Stimulated activated CD8-positive, alpha-beta memory T cell treated with anti-CD3 and anti-CD28 coated beads, Interleukin-4, amount 100 ng/mL, for 1 hour (primary cell): ENCODE measurements around the gene GRSF1.
A peak's percentile ranks its signal among the peaks of the same experiment; 100 is the strongest.
"Not testable (repeated sequence)": the region's sequence is repeated elsewhere in the genome, so short reads cannot be mapped to it uniquely, and the experiment has no call there.

Source experiments
- DNase-seq, 2 donors: peaks; one replicate each; pipeline ENCODE4 v3.0.0-alpha.2; 2020; ENCODE audit warnings: low read depth in 2 of 2, low spot score in 1 of 2

Gene GRSF1, protein sequence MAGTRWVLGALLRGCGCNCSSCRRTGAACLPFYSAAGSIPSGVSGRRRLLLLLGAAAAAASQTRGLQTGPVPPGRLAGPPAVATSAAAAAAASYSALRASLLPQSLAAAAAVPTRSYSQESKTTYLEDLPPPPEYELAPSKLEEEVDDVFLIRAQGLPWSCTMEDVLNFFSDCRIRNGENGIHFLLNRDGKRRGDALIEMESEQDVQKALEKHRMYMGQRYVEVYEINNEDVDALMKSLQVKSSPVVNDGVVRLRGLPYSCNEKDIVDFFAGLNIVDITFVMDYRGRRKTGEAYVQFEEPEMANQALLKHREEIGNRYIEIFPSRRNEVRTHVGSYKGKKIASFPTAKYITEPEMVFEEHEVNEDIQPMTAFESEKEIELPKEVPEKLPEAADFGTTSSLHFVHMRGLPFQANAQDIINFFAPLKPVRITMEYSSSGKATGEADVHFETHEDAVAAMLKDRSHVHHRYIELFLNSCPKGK

DNA sequence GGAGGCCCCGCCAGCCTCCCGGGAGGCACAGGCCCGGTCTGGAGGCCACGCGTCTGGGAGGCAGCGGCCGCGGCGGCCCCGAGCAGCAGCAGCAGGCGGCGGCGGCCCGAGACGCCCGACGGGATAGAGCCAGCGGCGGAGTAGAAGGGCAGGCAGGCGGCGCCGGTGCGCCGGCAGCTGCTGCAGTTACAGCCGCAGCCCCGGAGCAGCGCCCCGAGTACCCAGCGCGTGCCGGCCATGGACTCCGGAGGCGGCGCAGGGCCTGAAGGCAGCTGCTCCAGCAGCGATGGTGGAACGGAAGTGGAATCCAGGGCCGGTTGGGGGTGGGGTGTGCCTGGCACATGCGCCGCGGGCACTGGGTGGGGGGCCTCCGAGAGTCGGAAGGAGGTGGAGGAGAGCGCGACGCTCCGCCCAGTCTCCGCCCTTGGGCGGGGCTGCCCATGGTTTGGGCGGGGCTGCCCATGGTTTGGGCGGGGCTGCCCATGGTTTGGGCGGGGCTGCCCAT is at the start of gene GRSF1:
TSS of gene GRSF1 (minus strand) at position 302 of the 505 bp plus-strand sequence. CDS start at position 239, 63 bp downstream.
- peak; percentile 82 to 92 for DNase-seq

DNA sequence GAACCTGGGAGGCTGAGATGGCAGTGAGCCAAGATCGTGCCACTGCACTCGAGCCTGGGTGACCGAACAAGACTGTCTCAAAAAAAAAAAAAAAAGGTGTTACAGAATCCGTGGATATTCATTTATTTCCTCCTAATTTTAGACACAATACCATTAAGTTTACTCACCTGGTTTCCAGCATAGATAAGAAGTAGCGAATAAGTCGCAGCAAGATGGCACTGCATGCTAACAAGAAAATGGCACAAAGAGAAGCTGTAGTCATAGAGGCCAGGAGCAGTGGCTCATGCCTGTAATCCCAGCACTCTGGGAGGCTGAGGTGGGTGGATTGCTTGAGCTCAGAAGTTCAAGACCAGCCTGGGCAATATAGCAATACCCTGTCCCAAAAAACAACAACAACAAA is 45.5 kb upstream of the GRSF1 start:
- no peak for DNase-seq

DNA sequence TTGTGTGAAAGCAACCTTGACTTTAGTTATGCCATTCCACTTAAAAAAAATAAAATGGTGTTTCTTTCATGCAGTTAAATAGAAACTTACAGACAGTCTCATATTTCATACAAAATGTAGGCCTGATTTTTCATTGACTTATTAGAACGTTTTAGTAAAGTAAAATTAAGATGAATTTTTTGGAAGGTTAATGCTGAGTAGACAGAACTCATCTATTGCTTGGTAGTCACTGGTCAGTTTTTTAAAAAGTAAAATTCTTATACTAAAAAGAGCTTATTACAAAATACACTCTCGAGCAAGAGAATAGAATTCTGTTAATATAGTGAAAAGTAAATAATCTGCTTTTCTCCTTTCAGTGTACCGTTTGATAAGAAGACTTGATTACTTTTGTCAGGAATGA is 41.0 kb upstream of the GRSF1 start:
- no peak for DNase-seq

DNA sequence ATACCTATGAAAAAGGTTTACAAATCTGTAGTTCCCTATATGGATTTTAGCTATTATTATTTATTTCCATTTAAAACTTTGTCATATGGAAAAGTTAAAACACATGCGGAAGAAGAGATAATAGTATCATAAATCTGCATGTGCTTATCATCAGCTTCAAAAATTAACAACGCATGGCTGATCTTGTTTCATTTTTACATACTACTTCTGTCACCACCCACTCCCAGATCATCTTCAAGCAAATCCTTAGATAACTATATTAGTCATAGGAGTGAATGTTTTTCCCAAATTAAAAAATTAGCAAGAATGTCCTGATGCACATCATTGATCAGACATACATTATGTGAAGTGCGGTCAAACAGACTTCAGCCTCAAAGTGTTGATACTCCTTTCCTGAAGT is 37.9 kb upstream of the GRSF1 start:
- DNase-seq, result no peak

DNA sequence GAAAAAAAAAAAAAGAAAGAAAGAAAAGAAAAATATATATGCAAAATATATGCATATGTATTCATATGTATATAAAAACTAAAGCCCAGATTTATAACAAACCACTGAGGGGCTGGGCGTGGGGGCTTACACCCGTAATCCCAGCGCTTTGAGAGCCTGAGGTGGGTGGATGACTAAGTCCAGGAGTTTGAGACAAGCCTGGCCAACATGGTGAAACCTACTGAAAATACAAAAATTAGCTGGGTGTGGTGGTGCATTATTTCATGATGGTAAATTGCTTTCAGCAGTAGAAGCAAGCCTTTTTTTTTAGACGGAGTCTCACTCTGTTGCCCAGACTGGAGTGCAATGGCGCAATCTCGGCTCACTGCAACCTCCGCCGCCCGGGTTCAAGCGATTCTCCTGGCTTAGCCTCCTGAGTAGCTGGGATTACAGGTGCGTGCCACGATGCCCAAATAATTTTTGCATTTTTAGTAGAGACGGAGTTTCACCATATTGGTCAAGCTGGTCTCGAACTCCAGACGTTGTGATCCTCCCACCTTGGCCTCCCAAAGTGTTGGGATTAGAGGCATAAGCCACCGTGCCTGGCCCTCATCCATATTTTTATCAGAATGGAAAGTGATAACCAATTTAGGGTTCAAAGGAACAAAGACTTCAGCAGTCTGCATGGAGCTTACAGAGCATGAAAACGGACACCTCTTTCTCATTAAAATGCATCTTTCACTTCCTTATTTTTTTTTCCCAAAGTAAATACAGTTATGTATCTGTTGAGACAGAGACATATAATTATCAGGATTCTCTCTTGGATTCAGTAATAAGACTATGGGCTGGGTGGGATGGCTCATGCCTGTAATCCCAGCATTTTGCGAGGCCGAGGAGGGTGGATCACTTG is 34.8 kb upstream of the GRSF1 start:
- DNase-seq, result no peak

DNA sequence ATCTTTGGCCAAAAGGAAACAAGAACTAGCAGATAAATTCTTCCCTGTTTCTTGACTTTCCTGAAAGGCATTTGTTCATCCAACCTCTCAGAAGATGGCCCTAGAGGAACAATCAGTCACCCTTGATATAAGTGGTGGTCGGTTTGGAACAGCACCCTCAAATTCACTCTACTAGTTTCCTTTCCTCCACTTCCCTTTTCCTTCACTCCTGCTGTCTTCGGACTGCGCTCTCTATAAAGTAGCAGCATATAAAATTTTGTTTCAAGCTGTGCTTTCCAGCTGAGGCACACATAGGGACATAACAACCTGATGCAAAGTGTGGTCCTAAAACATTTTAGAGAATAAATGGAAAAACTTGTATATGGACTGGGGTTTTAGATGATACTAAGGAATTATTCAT is 33.5 kb upstream of the GRSF1 start:
- no peak for DNase-seq

DNA sequence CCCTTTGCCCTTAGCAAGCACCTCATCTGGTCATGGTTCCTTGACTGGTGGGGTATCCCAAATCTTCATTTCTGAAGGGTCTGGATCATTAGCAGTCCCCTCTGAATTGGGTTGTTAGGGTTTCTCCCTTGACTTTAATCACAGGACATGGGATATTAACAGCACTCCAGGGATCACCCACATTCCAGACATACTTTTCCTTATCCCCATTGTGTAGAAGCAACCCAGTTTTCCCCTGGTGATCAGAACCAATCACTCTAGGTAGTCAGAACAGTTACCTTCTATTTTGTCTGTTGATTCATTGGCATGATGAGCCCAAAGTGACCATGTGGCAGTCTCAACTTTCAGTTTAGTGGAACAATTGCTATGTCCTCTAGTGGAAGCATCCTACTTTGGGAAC is 29.1 kb upstream of the GRSF1 start:
- no peak for DNase-seq

DNA sequence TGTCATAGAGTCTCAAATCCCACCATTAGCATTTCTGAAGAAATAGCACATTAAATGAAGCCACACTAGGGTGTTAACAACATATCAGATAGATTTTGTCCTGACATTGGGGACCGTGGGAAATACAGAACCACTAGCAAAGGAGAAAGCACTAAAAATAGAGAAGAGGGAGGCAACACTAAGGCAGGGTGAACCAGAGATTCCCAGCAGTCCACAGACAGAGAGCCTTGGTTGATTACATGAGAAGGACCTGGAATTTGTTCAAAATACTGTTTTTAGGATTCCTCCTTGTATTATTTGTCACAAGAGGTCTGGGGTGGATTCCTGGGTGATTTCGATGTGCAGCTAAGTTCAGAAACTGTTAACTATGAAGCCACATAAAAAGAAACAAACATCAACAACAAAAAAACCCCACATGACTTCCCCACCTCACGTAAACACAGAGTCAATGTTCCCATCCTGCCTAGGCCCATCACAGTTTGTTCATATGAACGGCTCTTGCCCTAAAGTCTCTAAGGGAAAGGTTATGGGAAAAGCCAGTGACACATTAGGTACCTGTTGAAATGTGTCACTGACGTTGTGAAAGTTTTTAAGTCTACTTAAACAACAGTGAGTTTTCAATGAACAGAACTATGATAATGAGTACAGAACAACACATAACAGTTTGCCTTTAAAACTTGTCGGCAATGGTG is 23.6 kb upstream of the GRSF1 start:
- DNase-seq, result no peak

DNA sequence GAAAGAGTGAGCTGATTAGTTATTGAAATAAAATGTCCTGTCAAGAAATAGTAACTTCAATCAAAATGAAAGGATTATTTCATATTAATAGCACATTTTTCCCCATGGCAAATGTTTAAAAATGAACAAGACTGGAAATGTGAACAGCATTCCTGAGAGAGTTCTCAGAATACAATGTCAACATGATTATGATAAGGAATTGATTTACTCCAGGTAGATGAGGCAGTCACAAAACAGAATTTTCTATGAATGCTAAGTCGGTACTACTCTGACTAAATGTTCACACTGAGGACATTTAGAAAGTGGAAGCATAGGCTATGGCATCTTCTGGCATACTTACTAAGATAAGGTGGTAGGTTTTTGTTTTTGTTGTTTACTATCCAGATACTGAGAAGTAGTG is 19.4 kb upstream of the GRSF1 start:
- DNase-seq, result no peak

DNA sequence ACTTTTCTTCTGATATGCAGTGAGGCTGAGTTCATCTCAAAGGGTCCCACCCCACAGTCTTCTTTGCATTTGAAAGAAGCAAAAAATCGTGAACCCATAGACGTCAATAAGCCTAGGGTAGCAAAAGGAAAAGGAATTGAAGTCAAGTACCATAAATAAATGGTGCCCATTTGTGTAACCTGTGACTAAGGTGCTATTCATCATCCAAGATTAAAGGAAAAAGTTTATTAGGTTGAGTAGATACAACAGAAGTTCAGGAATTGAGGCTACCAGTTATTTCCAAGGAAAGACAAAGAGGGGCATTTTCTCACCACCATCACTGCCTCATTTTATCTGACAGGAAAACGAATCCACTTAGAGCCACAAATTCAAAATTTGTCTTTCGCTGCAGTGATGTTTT is 18.8 kb upstream of the GRSF1 start:
- DNase-seq, result no peak

DNA sequence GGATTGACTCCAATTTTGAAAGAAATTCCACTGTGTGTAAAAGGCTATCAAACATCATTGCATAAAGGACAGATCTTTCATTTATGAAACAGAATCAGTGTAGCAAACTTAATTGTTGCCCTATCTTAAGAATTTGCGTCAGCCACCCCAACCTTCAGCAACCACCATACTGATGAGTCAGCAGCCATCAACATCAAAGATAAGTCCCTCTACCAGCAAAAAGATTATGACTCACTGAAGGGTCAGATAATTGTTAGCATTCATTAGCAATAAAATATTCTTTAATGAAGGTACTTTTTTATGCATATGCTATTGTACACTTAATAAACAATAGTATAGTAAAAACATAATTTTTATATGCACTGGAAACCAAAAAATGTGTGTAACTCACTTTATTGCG is 15.8 kb upstream of the GRSF1 start:
- no peak for DNase-seq

DNA sequence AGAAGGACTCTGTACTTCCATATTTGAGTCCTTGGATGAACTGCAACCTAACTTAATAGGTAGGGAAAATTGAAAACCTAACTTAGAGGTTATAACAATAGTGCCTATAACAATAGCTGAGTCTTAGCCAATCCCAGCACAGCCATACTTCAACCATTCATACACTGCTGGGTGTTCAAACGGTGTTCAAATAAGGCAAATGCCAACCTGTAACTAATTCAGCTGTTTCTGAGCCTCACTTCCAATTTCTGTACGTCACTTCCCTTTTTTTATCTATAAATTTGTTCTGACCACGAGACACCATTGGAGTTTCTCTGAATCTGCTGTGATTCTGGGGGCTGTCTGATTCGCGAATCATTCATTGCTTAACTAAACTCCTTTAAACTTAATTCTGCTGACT is 9.6 kb upstream of the GRSF1 start:
- no peak for DNase-seq

DNA sequence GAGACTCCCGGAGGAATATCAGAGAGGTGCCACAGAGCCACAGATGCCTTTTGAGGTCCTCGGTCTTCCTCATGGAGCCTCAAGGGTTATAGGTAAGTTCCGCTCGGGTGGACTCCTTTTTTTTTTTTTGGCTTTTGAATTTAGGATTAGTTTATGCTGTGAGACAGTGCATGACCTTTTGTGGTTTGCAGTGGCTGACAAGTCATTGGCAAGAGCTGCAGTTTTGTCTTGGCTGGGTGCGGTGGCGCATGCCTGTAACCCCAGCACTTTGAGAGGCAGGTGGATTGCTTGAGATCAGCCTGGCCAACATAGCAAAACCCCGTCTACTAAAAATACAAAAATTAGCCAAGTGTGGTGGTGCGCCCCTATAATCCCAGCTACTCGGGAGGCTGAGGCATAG is 4.5 kb upstream of the GRSF1 start:
- no peak for DNase-seq

DNA sequence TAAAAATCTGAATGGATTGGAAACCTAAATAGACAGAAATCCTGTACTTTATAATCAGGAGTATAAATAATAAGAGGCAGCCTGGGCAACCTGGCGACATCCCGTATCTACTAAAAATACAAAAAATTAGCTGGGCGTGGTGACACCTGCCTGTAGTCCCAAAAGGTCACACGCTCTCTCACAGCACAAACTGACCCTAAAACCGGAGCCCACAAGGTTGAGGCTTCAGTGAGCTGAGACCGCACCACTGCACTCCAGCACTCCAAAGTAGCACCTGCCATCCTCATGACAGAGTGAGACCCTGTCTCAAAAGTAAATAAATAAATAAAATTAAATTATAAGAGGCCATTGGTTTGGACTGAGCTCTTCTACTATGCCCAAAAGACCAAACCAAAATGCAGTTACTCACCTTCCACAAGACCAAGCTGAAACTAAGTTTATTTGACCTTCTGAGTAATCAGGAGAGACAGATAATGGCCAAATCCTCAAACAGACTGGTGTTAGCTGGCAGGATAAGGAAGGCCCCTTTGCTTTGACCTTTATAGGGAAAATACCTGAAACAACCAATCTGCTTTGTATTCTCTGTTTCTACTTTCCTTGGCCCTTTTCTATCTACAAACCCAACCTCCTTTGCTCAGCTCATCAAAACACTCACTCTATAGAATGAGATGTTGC is 3.2 kb upstream of the GRSF1 start:
- no peak for DNase-seq

DNA sequence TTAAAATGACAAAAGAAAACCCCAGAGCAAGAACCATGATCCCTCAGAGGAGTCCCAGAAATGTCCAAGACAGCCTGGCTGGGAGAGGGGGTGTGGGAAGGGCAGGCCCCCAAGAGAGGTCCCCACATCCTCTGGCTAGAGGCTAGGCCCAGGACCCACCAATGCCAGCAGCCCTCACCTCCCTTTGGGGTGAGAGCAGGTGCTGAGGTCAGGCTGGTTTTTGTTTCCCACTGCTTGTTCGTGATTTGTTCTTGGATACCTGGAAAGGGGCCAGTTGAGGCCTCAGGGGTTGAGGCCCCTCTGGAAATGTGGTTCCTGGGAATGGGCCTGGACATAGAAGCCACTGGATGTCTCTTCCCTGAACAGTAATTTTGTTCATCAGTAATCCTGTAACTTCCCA is 2.3 kb upstream of the GRSF1 start:
- DNase-seq, result no peak

DNA sequence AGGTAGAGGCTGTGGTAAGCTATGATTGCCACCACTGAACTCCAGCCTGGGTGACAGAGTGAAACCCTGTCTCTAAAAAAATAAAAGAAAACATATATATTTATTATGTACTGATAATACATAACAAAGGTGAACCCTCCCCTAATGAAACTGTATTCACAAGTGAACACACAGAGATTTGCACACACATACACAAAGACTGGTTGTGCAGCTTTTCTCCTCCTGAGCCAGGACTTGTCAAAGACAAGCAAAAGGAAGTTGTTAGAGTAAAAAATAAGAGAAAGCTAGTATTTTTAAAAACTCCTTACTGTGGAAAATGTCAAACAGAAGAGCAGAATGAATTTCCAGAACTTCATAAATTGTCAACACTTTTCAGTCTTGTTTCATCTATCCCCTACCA is 1.5 kb upstream of the GRSF1 start:
- DNase-seq, result no peak

DNA sequence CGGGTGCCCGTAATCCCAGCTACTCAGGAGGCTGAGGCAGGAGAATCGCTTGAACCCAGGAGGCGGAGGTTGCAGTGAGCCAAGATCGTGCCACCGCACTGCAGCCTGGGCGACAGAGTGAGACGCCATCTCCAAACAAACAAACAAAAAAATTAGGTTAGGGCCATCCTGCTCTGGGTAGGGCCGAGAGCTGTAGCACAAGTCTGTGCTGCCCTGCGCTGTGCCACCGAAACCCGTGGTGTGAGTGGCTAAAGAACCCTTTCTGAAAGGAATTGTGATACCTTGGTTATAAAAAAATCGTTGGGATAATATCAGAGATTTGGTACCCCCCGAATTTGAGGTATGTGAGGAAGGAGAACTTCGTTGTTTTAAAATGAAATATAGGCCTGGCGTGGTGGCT is 941 bp upstream of the GRSF1 start:
- not testable (repeated sequence) for DNase-seq

DNA sequence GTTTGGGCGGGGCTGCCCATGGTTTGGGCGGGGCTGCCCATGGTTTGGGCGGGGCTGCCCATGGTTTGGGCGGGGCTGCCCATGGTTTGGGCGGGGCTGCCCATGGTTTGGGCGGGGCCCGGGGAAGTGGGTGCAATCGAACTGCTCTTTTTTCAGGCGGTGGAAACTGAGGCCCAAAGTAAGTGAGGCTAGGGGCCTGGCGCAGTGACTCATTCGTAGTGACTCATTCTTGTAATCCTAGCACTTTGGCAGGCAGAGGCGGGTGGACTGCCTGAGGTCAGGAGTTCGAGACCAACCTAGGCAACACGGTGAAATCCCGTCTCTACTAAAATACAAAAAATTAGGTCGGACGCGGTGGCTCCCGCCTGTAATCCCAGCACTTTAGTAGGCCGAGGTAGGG is 447 bp upstream of the GRSF1 start:
- DNase-seq, result peak; percentile 28 to 32

DNA sequence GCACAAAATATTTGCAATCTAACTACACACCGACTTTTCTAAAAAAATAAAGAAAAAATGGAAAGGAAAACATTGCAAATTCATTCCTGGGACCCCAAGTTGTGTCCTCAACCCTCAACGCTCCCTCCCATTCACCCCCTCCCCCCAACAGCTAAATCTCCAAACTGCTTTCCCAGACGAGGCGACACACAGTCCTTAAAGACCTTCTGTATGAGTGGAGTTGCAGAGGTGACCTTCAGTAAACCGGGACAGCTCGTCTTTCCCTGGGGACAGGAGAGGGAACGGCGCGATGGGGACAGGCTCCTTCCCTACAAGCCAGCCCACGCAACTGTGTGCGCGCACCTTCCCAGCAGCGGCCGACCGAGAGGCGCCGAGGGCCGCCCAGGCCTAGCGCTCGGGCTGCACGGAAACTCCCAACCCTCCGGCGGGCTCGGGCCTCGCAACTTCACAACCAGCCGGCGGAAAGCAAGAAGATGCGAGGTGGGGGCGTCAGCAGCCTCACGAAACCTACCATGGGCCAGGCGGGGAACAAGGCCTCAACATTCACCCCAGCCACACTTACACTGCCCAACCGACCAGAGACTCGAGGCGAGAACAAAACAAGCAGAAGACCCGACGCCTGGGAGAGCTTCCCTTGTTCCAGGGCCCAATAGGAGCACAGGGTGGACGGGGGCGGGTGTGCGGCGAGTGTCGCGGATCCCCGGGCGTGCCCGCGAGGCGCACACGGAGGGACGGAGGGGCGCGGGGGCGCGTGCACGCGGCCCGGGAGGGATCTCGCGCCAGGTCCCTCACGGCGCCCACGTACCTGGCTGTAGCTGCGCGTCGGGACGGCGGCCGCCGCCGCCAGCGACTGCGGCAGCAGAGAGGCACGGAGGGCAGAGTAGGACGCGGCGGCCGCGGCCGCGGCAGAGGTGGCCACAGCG is 763 bp downstream of the GRSF1 start:
- peak; percentile 27 to 39 for DNase-seq

DNA sequence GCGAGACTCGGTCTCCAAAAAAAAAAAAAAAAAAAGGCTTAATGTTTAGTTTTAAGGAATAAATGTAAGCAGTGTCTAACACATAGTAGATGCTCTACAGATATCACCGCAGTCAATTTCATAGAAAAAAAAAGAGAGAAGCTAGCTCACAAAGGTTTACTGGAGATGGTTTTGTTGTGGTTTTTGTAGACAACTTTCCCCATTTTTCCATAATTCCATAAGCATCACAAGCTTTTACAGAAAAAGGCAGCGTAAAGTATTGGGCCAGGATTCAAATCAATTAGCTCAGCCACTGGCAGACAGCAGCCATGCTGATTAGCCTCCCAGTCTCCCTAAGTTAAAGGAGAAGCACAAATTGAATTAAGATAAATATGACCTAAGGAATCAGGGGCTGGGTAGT is 1.5 kb downstream of the GRSF1 start:
- DNase-seq, result no peak
